ENCODE results near the gene KRTAP9-1.
"Not testable (repeated sequence)": the region's sequence is repeated elsewhere in the genome, so short reads cannot be mapped to it uniquely, and the experiment has no call there.

- not testable (repeated sequence) for TF ChIP-seq CTCF (conservative IDR thresholded peaks at IDR 0.05; ENCODE audit: low read length); EZH2phosphoT487 (IDR thresholded peaks at IDR 0.05; ENCODE audit: borderline replicate concordance)
These were observed 40.6 kb upstream of the KRTAP9-1 start for GRCh38 chr17:41148971-41149651.
